ENCODE results near the gene NEU2.

NEU2 gene

DNA sequence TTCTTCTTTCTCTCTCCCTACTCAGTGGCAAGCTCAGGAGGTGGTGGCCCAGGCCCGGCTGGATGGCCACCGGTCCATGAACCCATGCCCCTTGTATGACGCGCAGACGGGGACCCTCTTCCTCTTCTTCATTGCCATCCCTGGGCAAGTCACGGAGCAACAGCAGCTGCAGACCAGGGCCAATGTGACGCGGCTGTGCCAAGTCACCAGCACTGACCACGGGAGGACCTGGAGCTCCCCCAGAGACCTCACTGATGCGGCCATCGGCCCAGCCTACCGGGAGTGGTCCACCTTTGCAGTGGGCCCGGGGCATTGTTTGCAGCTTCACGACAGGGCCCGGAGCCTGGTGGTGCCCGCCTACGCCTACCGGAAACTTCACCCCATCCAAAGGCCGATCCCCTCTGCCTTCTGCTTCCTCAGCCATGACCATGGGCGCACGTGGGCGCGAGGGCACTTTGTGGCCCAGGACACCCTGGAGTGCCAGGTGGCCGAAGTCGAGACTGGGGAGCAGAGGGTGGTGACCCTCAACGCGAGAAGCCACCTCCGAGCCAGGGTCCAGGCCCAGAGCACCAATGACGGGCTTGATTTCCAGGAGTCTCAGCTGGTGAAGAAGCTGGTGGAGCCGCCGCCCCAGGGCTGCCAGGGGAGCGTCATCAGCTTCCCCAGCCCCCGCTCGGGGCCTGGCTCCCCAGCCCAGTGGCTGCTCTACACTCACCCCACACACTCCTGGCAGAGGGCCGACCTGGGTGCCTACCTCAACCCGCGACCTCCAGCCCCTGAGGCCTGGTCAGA is 1.8 kb downstream of the NEU2 start:
- no peak overlapping the region for H3K4me3 ChIP-seq (ENCODE audit: low read depth, low read length)
- TF ChIP-seq CTCF (conservative IDR thresholded peaks at IDR 0.05; ENCODE audit: low read depth, low read length) = no peak
- DNase-seq (ENCODE audit: low read depth) = no peak

GRCh38 chr2:233035426-233036161 is 3.1 kb downstream of the NEU2 start:
- no peak for TF ChIP-seq CTCF (conservative IDR thresholded peaks at IDR 0.05; ENCODE audit: low read depth, low read length)
- DNase-seq (ENCODE audit: low read depth) = no peak

DNA sequence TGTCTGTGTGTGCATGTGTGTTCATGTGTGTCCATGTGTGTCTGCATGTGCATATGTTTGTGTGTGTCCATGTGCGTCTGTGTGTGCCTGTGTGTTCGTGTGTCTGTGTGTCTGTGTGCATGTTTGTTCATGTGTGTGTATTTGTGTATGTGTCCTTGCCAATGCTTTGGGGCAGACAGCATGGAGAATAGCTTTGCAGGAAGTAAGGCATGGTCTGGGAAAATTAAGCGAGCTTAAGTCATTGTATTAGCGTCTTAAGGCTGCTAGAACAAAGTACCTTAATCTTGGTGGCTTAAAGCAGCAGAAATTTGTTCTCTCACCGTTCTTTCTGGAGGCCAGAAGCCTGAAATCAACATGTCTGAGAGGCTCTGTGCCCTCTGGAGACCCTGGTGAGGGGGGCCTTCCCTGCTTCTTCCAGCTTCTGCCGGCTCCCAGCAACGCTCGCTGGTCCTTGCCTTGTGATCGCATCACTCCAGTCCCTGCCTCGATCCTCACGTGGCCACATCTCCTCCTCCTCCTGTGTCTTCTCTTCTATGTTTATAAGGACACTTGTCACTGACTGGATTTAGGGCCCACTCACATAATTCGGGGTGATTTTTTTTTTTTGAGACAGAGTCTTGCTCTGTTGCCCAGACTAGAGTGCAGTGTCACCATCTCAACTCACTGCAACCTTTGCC is 3.8 kb downstream of the NEU2 start:
- TF ChIP-seq CTCF (conservative IDR thresholded peaks at IDR 0.05; ENCODE audit: low read depth, low read length) = no peak

More at GRCh38 chr2:233035426-233036161, 3.1 kb downstream of the NEU2 start:
- no peak overlapping the region for H3K4me3 ChIP-seq (ENCODE audit: low read depth, low read length)

GRCh38 chr2:233037078-233037477 is 4.6 kb downstream of the NEU2 start:
- TF ChIP-seq CTCF (conservative IDR thresholded peaks at IDR 0.05; ENCODE audit: low read depth, low read length) = no peak
- DNase-seq (ENCODE audit: low read depth) = peak; percentile 51
- no peak overlapping the region for H3K4me3 ChIP-seq (ENCODE audit: low read depth, low read length)

More for the DNA sequence above, 3.8 kb downstream of the NEU2 start:
- no peak overlapping the region for H3K4me3 ChIP-seq (ENCODE audit: low read depth, low read length)
- no peak for DNase-seq (ENCODE audit: low read depth)

GRCh38 chr2:233039212-233039845 is 6.9 kb downstream of the NEU2 start:
- no peak overlapping the region for H3K4me3 ChIP-seq (ENCODE audit: low read depth, low read length)
- no peak for TF ChIP-seq CTCF (conservative IDR thresholded peaks at IDR 0.05; ENCODE audit: low read depth, low read length)
- DNase-seq (ENCODE audit: low read depth) = no peak

DNA sequence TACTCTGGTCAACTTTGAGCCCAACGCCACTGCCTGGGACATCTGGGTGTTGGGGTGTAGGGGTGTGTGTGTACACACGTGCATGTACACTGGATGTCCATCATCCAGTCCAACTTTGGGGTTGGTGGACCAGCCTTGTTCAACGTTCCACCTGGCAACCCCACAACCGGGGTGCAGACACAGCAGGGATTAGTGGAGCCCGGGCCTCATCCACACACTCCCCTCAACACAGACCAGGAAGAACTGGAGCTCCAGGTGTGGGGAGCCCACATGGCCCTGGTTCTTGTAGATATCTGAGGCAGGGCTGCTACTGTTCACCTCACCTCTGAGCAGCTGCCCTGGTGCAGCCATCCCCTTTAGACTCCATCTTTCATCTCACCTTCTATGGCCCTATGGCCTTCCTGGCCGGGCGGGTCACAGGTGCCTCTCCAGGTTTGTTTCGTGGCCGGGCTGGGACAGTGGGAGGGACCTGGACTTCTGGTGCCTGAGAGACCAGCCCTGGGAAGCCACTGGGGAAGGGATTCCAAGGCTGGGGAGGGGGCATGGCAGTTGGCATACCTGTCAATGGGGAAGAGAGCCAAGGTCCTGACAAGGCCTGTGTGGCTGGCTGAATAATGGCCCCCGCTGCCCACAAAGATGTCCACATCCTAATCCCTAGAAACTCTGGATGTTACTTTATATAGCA is 7.5 kb downstream of the NEU2 start:
- no peak overlapping the region for H3K4me3 ChIP-seq (ENCODE audit: low read depth, low read length)
- TF ChIP-seq CTCF (conservative IDR thresholded peaks at IDR 0.05; ENCODE audit: low read depth, low read length) = no peak
- DNase-seq (ENCODE audit: low read depth) = no peak

Data from choroid plexus epithelial cell (primary cell).